GM13976 (cell line): ENCODE measurements around the gene CDKN2C.
"Not testable (repeated sequence)": the region's sequence is repeated elsewhere in the genome, so short reads cannot be mapped to it uniquely, and the experiment has no call there.

Experiments used
- DNase-seq: peaks from one replicate; pipeline ENCODE4 v3.0.0; 2012; ENCODE audit warnings: low spot score
- in situ Hi-C: fragments of 300-500 bp; cut with MboI; formaldehyde crosslinking; loops from one replicate; pipeline ENCODE4 v1.12.0; 2022; ENCODE audit warnings: low sequenced_read_pairs, mixed read lengths, inconsistent platforms; ENCODE audit not compliant: unreplicated experiment
- TF ChIP-seq, protein P1 (sequence below): IDR thresholded peaks from 2 replicates; pipeline ENCODE4 v1.5.1; 2012; ENCODE audit warnings: borderline replicate concordance, mild to moderate bottlenecking; ENCODE audit not compliant: insufficient read depth; ENCODE audit errors: extremely low read depth, missing control alignments, control extremely low read depth

CDKN2C gene

DNA sequence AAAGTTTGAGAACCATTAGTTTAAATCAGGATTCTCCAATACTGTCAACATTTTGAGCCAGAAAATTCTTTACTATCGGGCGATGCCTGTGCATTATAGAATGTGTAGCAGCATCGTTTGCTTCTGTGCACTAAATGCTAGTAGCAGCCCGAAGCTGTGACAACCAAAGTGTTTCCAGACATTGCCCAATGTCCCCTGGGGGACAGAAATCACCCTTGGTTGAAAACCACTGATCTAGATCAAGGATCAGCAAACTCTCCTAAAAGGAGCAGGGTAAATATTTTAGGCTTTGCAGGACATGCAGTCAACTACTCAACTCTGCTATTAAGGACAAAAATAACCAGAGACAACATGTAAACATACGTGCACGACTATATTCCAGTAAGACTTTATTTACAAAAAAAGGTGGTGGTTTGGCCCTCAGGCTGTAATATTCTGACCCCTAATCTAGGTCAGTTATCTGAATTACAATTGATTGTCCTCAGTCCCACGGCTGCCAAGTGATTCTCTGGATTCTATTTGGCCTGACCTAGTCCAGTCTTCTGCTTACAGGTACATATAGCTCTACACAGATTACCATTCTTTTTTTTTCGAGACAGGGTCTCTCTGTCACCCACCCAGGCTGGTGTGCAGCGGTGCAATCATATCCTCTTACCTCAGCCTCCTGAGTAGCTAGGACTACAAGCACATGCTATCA, 20.6 kb upstream of the CDKN2C start:
- DNase-seq: no peak
- TF ChIP-seq, protein P1, sequence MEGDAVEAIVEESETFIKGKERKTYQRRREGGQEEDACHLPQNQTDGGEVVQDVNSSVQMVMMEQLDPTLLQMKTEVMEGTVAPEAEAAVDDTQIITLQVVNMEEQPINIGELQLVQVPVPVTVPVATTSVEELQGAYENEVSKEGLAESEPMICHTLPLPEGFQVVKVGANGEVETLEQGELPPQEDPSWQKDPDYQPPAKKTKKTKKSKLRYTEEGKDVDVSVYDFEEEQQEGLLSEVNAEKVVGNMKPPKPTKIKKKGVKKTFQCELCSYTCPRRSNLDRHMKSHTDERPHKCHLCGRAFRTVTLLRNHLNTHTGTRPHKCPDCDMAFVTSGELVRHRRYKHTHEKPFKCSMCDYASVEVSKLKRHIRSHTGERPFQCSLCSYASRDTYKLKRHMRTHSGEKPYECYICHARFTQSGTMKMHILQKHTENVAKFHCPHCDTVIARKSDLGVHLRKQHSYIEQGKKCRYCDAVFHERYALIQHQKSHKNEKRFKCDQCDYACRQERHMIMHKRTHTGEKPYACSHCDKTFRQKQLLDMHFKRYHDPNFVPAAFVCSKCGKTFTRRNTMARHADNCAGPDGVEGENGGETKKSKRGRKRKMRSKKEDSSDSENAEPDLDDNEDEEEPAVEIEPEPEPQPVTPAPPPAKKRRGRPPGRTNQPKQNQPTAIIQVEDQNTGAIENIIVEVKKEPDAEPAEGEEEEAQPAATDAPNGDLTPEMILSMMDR: no peak
- in situ Hi-C loops: no loop called here

DNA sequence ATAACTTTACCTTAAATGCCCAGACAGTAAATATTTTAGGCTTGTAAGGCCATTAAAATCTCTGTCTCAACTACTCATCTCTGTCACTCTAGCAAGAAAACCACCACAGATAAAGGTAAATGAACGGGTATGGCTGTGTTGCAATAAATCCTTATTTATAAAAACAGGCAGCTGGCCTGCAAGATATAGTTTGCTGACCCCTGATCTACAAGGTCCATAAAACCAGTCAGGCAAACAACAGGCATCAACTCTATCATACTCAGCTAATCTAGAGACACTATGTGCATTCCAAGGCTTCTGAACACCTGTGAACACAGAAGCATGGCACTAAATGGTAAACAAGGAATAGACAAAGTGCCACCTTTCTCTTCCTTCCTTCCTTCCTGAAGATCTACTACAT, 19.6 kb upstream of the CDKN2C start:
- in situ Hi-C loops: loop anchor here (25.0 kb wide), 1 partner anchor 587 kb away; no protein-coding TSS in a partner anchor
- no peak for DNase-seq
- TF ChIP-seq, protein P1: no peak

DNA sequence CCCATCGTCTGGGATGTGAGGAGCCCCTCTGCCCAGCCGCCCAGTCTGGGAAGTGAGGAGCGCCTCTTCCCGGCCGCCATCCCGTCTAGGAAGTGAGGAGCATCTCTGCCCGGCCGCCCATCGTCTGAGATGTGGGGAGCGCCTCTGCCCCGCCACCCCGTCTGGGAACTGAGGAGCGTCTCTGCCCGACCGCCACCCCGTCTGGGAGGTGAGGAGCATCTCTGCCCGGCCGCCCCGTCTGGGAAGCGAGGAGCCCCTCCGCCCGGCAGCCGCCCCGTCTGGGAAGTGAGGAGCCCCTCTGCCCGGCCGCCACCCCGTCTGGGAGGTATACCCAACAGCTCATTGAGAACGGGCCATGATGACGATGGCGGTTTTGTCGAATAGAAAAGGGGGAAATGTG, 17.5 kb upstream of the CDKN2C start:
- not testable (repeated sequence) for DNase-seq
- in situ Hi-C loops: loop anchor here (25.0 kb wide), 1 partner anchor 585 kb away; no protein-coding TSS in a partner anchor

DNA sequence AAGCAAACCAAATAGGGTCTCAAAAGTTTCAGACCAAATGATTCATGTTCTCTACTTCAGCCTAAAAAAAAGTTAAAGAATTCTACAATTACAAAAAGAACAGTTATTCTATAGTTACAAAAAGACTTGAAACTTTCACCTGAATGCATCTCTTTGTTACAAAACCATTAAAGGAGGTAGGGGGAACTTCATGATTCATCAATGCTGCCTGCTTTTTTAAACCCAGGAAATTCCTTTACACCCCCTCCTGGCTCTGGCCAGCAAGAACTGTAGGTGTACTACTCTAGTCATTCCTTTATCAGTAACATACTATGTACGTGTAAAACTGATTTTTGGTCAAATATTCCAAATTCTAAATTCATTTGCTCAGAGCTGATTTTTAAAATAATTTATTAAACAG, 14.9 kb upstream of the CDKN2C start:
- TF ChIP-seq, protein P1: no peak
- in situ Hi-C loops: loop anchor here (25.0 kb wide), 1 partner anchor 582 kb away; no protein-coding TSS in a partner anchor
- no peak for DNase-seq

DNA sequence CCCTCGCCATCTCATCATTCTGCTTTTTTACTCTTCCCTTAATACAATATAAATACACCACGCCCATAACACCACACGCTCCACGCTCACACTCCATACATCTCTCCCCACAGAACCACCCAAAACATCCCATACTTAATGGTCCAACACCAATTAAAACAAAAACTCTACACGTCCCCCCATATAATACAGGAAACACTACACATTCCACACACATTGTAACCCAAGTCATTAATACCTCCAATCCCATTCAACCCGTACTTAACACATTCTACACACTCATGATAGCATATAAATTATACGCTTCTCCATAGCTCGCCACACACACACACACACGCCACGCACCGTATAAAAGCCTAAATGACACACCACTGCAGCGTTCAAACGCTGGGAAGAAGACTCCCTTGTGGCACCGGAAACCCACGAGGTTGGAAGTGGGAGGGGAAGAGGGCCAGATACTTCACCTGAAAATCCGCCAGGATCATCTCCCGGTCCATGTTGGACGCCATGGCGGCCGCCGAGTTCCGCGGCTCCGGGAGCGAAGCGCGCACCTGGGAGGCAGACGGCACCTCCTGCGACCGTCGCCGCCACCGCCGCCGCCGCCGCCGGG, 10.6 kb upstream of the CDKN2C start:
- DNase-seq: peak; percentile 34
- in situ Hi-C loops: loop anchor here (25.0 kb wide), 1 partner anchor 578 kb away; no protein-coding TSS in a partner anchor
- TF ChIP-seq, protein P1: no peak

DNA sequence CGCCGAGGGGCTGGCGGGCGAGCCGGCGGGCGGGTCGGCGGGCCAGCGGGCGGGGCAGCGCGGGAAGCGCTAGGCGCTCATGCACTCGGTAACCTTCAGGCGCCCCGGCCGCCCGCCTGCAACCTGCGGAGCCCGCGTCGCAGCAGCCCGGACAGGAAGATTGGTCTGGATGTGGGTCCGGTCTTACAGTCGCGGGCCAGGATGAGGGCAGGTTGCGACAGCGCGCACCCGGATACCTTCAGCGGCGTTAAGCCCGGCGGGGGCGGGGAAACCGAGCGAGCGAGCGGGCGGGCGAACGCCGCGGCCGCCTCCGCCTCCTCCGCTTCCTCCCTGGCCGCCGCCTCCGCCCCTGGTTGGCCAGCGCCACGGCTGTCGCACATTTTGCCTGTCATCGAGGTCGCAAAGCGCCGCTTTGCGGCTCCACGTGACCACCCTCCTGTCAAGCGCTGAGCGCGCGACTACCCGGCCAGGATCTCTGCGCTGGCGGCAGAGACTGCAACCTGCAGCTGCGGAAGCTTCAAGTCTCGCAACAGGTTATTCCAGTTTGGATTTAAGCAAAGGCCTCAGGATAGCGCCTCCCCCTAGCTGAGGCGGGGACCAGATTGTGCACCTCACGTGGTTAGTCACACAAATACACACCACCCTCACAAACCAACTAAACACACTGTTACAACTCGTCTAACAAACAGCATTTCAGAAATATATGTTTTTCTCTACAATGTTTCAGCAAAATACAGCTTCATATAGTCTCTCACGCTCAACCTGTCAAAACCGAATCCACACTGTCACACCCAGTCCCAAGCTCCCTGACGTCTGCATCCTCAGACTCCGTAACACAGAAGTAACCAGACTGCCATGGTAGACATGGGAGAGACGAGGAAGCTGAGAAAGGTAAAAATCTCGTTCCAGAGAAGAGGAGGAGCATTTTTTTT, 9.9 kb upstream of the CDKN2C start, which contains the start of gene FAF1:
TSS of gene FAF1 (minus strand) at position 355 of the 932 bp plus-strand sequence. CDS start 456 bp downstream, outside the sequence.
- in situ Hi-C loops: loop anchor here (25.0 kb wide), 1 partner anchor 577 kb away; no protein-coding TSS in a partner anchor
- peak; percentile 97 for DNase-seq
- TF ChIP-seq, protein P1: no peak
